Islet of Langerhans (tissue), 1 donor: ENCODE data around the gene VGLL4.

Experiments
- FAIRE-seq: peaks from one replicate; lab custom pipeline; 2011; peaks lifted over from hg19 to GRCh38; lab: Jason Lieb, UNC

The VGLL4 gene

DNA sequence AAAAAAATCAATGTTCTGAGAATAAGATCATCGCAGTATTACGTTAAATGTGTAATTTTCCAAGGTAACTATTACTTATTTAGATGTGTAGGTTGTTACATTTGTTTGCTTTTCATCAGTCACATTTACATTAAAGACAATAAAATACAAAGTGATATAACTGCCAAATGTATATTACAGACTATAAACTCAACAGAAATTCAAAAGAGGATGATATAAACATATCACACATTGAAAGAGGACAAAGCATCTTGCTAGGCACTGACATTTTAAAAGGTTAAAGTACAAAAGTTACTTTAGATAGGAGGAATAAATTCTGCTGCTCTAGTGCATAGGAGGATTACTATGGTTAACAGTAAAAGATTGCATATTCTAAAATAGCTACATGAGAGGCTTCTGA, 16.1 kb downstream of the VGLL4 start:
- FAIRE-seq, result no peak

DNA sequence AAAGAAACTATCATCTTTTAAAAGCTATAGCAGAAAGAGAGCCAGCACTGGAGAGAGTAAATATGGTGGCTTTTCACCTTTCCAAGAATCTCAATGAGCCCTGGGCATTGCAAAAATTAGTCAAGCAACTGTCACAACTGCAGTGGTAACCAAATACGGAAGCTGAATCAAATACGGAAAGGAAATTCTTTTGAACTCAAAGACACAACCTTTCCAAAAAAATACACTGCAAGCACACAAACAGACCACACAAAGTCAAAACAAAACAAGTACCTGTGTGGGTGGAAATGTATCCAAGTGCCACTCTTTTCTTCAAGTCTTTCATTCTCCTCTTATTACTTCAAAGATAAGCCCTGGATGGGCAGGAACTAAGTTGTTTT, 17.6 kb downstream of the VGLL4 start:
- no peak for FAIRE-seq

DNA sequence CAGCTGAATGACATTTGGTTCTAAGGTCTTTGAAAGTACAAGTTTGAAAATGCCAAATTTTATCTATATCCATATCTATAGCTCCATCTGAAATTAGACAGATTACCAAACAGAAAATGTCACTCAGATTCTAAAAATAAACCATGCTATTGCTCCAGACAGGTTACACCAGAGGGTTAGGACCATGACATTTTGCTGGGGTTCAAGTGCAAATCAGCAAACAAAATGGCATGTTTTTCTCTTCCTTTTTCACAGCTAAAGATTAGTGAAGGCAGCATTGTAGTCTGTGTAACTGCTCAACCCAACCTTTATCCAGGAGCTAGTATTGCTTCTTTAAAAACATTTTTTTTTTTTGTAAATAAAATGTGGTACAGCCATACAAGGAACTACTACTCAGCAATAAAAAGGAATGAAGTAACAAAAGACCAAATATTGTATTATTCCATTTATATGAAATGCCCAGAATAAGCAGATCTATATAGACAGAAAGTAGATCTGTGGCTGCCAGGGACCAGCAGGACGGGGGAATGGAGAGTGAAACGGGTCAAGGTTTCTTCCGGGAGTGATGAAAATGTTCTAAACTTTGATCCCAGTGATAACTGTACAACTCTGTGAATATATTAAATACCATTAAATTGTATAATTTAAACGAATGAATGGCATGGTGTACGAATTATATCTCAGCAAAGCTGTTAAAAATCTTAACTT, 18.2 kb downstream of the VGLL4 start:
- no peak for FAIRE-seq

DNA sequence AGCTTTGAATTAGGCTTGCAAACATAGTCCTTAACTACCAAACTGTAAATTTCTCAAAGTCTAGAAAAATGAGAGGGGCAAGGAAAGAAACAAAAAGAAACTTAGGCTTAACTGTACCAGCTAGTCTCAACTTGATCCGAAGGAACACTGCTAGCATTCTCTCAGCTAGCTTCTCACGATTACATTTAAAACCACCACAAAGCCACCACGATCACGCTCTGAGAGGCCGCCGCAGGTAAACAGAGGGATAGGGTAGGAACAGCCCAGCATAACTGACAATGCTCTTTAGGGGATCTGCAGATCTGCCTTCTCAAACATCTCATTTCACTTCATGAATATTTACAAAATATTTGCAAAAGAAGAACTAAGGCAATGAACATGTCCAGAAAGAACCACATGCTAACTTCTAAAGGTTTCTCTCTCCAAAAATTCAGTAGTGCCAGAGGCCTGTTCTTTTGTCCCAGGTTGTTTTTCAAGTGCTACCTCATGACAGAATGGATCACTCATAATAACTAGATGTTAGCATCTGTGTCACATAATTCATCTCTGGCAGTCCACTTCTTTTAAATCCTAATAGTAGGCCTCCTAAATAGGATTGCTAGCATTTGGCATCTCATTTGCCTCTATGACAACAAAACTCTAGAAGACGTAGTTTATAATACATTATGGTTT, 18.9 kb downstream of the VGLL4 start:
- FAIRE-seq, result no peak

DNA sequence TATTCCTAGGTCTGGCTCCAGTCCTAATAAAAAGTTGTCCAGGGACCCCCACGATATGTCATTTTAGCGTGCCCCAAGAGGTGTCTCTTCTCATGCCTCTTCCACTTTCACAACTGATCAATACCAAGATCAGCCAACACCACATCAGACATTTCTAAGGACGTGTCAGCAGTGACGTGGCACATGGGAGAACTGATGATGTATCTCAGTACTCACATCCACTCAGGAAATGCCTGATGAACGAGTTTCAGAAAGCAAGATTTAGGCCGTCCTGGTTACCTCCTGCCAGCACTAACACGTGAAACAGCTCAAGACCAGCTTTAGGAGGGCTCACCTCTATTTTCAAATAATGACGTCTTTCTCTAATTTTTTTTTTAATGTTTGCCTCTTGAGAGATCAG, 19.6 kb downstream of the VGLL4 start:
- FAIRE-seq, result no peak

DNA sequence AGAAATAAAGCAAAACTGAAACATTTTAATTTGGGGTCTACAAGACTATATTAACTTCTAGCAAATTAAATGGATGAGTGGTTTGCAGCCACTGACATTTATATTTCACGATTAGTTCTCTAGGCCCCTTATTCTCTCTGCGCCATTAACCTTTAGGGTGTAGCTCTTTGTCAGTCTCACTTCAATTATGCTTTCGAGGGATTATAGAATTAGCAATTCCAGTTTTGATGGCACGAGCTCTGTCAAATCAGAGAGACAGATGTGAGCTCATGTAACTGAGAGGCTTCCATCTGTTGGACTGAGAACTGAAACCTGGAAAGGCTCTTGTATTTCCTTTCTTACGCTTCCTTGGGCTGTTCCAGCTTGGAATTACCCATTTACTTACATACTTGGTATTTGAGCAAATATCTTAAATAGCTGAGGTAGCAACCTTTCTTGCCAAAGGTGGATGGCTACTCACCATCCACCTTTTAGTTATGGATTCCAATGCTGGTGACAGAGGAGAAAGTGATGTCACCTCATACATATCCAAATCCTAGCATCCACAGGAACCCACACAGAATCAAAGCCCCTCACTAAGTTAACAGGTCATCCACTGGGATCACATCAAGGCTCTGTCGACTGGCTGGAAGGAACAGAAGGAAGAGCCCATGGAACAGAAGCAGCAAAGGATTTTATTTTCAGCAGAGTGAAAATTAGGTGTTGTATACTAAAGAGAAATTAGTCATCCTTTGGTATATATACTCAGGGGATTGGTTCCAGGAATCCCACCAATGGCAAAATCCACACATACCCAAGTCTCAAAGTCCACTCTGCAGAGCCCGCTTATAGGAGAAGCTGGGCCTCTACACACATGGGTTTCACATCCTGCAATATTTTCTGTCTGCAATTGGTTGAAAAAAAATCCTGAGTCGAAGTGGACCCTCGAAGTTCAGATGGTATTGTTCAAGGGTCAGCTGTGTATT, 20.8 kb downstream of the VGLL4 start:
- FAIRE-seq, result no peak

DNA sequence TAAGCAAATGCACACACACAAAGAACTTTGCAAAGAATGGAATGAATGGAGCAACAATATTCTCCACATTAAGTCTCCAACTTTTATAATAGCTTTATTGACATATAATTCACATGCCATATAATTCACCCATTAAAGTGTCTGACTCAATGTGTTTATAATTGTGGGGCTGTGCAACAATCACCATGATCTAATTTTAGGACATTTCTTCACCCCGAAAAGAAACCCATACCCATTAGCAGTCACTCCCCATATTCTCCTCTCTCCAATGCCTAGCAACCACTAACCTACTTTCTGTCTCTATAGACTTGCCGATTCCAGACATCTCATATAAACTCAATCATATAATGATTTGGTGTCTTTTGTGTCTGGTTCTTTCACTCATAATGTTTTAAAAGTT, 22.6 kb downstream of the VGLL4 start:
- FAIRE-seq, result no peak

DNA sequence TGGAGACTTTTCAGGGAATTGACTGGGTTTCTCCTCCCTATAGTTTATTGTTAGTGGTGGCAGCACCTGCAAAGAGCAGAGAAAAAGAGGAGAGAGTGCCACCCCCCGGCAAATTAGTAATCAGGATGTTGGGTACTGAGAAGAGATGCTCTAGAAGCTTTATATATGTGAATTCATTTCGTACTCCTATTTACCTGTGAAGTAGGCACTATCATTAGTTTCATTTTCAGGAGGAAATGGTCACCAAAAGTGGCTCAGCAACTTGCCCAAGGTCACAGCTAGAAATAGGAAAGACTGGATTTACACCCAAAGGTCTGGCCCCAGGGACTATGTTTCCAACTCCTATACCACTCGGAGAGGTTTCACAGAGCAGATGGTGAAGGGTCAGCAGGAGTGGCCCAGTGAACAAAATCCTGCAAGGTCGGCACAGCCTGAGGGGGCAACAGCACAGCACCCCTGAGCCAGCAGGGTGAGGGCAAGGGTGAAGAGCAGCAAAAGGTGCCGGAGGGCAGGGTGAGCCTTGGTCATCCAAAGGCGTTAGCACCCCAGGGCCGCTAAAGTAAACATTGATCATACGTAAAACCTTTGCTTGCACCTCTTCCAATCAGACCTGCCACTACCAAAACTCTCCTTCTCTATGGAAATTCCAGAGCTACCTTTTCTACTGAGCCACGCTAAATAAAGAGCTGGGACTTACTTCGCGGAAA, 23.6 kb downstream of the VGLL4 start:
- no peak for FAIRE-seq

DNA sequence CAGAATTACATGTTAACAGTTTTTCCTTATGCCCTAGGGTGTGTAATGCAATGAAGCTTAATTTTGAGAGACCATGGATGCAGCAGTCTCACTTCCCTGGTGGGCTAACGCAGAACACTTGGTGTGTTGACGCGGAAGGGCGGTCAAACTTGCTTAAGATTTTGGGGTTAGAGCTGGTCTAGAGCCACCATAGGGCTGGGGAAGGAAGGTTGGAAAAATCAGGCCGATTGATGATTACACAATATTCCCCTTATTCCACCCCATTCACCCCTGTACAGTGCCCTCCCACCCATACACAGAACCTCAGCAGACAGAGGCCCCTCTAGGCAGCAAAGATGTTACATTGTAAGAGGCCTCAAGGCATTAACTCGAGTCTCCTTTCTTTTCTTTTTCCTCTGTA, 24.3 kb downstream of the VGLL4 start:
- FAIRE-seq, result no peak

DNA sequence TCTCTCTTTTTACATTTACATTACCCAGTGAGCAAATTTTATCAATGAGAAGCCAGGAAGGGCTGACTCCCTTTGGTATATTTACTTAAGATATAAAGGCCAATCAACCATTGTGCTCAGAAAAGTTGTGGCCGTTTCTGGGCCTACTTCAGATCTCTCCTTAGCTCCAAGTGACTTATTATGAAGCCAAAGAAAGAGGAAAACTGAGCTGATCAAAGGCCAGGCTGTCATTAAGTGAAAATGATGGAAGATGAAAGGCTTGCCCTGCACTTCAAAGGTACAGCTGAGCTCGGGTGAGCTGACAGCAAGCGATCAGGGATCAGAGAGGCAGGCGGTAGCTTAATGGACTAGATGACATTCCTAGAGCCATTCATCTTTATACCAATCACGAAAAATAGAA, 24.8 kb downstream of the VGLL4 start:
- FAIRE-seq, result no peak

DNA sequence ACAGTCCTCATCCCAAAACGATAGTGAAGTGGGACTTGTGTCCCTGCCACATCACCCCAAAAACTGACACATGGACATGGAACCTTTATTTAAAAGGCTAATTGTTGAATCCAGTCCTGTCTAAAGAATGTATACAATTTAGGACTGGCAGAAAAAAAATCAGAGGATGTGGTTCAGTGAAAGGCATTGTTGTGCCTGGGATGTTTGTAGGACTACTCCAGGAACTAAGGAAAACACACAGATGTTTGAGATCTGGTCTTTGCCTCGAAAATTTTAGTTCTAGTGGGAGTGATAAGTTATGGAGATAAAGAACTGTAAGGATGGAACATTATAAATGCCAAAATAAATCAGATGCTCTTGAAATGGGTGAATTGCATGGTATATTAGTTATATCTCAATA, 27.2 kb downstream of the VGLL4 start:
- no peak for FAIRE-seq

DNA sequence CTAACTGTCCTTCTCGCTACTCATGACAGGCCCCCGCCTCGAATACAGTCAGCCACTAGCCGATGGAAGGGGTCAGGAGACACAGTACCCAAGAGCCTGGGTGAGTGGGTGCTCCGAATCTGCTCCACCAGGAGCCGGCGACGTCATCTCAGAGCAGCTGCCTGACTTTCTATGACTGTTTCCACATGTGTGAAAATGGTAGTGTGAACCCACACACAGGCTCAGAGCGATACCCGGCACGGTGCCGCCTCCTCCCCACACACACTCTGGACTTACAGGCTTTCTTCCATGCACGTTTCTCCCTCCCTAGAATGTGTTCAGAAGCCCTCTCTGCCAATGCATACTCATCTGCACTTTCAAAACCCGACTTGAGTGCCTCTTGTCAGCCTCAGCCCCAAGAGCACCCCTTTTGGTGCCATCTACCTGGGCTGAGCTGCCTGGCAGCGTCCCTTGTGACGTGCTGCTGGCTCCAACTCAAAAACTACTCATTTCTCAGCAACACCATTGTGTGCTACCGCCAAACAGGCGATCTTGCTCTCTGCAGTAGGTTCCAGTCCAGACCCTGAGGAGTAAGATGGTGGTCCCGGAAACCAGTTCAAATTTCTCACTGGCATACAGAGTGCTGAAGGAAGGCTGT, 29.7 kb downstream of the VGLL4 start:
- FAIRE-seq, result no peak

DNA sequence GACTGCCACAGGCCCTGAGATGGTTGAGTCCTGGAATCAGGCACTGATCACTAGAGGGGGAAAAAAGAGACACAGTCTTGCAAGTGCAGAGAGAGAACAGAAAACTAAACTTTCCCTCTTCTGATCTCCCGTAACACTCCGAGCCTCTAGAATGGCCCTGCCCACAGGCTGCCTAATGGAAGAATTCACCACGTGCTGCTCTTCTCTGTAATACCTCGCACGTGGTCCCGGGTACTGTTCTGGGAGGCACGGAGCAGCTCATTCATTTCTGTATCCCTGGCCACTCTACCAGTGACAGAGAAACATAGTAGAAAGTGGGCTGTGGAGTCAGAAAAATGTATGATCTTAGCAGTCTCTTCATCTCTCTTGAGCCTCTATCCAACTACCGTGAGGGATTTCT, 30.4 kb downstream of the VGLL4 start:
- FAIRE-seq, result no peak

DNA sequence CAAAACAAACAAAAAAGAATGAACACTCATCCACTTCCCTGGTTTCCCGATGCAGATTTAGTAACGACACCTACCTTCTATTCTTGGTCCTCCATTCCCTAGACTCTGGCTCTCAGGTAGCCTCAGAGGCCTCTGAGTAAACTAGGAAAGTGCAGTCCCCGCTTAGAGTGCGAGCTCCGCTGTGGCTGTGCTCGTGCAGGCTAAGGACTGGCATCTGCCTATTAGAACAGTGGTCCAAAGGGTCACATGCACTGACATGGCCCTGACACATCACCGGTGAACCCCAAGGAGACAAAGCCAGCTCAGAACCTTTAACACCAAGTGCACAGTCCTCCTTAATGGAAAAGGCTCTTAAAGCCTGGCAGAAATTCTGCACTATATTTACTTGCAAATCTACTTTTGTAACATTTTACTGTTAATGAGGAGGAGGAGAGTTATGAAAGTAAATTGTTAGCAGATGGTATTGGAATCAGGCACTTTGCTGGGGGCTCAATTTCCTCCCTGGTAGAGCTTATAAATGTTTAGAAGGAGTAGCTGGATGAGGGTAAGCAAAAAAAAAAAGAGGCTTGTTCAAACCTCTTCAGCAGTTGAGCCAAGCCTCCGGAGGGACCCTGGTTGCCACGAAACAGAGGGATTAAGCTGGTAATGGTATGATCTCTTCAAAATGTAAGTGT, 31.1 kb downstream of the VGLL4 start:
- no peak for FAIRE-seq

DNA sequence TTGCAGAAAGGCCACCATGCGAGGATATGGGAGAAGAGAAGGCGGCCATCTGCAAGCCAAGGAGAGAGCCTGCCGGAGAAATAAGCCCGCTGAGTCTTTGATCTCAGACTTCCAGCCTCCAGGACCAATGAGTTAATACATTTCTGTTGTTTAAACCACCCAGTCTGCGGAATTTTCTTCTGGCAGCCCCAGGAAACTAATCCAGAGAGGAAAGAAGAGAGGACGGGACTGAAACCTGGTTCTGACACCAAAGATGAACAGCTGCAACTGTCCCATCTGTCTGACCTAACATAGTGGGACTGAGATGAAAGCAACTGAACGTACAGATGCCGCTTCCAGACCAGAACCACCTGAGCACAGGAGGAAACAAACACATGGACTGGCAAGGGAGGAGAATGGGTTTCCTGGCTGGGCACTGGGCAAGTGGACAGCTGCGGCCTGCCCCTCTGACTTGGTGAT, 32.3 kb downstream of the VGLL4 start:
- FAIRE-seq, result no peak

DNA sequence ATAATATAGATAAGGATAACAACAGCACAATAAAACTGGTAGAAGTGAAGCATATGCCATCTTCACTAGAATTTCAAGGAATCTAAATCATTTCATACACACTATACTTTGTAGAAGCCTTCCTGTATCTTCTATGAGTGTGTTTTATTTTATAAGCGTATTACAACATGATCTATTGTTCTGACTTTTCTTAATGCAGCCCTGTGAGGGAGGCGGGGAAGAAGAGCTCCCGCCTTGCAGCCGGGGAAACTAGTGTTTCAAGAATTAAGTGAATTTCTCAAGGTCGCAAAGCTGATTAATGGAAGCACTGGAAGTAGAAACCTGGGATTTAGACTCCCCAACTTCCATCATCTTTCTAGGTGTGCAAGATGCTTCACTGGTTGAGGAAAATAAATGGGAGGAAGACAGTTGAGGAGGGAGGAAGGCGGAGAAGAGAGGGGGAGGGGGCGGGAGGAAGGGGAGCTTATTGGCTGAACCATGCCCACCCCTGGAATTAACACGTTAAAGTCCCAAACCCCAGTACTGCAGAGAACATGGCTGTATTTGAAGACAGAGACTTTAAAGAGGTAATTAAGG, 32.9 kb downstream of the VGLL4 start:
- FAIRE-seq, result no peak

DNA sequence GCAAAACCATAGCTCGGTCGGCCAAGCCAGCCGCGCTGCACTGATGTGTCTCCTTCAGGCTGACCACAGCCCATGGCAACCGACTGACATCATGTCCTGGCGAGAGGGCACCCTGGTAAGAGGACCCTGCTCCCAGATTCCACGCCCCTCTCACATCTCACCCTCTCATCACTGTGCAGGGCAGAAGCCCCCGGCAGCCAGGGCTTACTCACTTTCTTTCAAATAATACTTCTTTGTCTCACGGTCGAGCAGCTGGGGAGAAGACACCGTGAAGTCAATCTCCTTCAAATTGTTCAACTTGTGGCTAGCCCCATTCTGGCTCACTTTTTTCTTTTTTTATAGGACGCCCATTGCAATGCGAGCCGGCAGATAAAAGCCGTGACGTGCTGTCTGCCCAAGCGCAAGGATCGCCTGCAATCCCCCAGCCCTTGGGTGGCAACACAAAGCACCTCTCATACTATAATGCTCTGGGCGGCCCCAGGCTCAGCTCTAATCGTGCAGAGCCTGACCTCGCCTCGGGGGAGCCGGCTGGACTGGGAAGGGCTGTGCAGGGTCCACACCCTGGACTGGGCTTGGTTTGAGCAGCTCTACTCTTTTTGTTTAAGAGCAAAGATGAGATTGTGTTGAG, 33.6 kb downstream of the VGLL4 start:
- FAIRE-seq, result no peak

DNA sequence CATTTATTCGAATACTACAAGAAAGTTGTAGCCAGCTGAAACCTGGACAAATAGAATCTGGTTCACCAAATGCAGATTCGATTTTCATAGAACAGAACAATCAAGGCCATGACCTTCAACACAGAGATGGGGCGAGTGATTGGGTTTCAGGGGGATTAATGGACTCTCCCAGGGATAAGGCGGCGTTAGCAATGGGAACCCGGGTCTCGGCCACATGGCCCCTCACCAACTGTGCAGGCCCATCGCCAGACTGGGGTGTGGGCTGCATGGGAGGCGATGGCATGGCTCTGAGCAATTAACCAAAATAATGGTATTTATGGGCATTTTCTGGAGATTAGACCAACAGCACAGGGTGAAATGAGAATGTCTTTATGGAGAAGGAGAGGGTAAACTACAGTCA, 34.2 kb downstream of the VGLL4 start:
- no peak for FAIRE-seq

DNA sequence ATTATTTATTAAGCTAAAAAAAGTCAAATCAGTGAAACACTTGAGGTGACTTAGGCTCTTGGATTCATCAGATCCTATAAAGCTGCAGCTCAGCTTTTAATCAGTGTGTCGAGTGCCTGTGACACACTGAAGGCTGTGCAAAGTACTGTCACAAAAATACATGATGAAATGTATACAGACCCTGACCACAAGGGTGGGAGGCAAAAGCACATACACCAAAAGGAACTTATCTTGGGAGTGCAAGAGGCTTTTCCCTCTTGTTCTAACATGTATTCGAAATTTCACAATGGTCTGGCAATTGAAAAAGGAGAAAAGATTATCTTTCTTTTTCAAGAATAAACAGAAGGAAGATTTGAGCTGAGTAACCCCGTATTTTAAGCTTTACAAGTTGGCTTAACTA, 35.9 kb downstream of the VGLL4 start:
- FAIRE-seq, result no peak

DNA sequence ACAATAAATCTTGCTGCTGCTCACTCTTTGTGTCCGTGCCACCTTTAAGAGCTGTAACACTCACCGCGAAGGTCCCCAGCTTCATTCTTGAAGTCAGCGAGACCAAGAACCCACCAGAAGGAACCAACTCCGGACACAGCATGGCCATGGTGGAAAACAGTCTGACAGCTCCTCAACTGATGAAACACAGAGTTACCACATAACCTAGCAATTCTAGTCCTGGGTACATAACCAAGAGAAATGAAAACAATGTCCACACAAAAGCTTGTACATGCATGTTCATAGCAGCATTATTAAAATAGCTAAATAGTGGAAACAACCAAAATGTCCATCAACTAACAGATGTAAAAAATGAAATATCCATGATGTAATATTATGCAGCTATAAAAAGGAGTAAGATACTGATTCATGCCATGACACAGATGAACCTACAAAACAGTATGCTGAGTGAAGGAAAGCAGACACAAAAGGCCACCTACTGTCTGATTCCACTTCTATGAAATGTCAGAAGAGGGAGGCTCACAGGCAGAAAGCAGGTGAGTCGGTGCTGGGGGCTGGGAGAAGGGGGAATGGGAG, 36.8 kb downstream of the VGLL4 start:
- no peak for FAIRE-seq
